ENCODE measurements around the gene PCP4L1.
"Not testable (repeated sequence)": the region's sequence is repeated elsewhere in the genome, so short reads cannot be mapped to it uniquely, and the experiment has no call there.

PCP4L1 gene

GRCh38 chr1:161229896-161230295, 28.6 kb upstream of the PCP4L1 start:
- peak; percentile 30 for DNase-seq

DNA sequence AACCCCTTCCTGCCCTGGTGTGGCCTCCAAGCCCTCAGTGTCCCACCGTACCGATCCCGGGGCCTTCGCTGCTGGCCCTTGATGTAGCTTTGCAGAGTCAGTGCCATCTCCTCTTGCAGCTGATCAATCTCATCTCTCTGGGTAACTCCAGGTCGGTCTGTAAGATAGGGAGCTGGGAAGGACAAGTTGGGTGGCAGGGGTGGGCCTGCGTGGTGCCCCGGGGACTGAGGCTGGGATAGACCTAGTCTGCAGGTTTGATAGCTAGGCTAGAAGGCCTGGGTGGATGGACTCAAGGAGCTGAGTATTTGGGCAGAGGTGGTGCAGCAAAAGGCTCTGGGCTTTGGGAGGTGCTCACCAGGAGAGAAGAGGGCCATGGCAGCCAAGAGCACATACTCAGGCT, 27.8 kb upstream of the PCP4L1 start:
- no peak for DNase-seq

DNA sequence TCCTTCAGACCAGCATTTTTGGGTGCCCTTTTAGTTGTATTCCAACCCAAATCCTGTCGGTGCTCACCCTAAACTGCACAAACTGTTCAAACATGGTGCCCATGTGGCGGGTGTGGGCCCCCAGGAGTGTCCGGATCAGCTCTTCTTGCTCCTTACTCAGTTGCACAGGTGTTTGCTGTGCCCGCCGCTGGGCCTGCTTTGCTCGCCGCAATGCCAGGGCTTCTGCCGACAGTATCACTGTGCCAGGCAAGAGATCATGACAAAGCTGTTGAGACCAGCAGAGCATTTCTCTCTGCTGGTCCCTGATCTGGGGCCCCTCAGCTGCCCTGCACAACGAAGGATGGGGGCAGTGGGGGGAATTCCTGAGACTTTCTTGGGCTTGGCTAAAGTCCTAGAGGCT, 25.4 kb upstream of the PCP4L1 start:
- no peak for DNase-seq

GRCh38 chr1:161235957-161236775, 22.4 kb upstream of the PCP4L1 start:
- DNase-seq, result no peak

GRCh38 chr1:161238039-161238473, 20.5 kb upstream of the PCP4L1 start, which contains the start of gene NR1I3:
NR1I3 (minus strand) TSS chr1:161238203; CDS start chr1:161236565, 1,638 bp downstream.
- no peak for DNase-seq

GRCh38 chr1:161241682-161242081, 16.9 kb upstream of the PCP4L1 start:
- DNase-seq, result no peak

- no peak for DNase-seq
Observed at GRCh38 chr1:161242313-161242712, 16.2 kb upstream of the PCP4L1 start.

- DNase-seq, result no peak
Observed at GRCh38 chr1:161244888-161245287, 13.7 kb upstream of the PCP4L1 start.

DNA sequence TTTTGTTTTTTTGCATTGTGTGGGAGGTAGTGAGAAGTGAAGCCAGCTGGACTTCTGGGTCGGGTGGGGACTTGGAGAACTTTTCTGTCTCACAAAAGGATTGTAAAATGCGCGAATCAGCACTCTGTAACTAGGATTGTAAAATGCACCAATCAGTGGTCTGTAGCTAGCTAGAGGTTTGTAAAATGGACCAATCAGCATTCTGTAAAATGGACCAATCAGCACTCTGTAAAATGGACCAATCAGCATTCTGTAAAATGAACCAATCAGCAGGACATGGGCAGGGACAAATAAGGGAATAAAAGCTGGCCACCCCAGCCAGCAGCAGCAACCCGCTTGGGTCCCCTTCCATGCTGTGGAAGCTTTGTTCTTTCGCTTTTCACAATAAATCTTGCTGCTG, 8.4 kb upstream of the PCP4L1 start:
- DNase-seq, result not testable (repeated sequence)

DNA sequence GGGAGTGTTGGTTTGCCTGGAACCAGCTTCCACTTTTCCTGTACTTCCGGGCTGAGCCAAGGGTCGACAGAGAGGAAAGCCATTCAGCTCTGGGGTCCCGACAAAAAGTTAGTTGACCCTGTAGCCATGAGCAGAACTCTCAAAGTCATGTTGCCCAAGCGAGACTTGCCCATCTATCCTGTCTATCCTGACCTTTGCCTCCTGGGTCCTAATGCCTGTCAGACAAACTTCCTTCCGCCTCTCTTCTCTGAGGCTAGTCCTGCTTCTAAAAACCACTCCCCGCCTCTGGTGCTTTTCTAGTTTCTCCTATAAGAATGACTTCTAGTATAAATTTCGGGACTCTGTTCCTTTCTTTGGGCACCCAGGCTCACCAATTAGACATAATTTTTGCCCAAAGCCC, 7.7 kb upstream of the PCP4L1 start:
- DNase-seq, result no peak

- DNase-seq, result no peak
Observed at GRCh38 chr1:161251579-161251978, 7.0 kb upstream of the PCP4L1 start.

DNA sequence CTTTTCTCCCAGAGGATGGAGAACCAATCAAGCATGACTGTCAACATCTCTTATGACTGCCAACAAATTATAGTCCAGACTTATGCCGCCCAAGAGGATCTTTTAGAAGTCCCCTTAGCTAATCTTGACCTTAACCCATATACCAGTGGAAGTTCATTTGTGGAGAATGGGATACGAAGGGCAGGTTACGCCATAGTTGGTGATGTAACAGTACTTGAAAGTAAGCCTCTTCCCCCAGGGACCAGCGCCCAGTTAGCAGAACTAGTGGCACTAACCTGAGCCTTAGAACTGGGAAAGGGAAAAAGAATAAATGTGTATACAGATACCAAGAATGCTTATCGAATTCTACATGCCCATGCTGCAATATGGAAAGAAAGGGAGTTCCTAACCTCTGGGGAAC, 3.2 kb upstream of the PCP4L1 start:
- DNase-seq, result not testable (repeated sequence)

- DNase-seq, result not testable (repeated sequence)
Observed at GRCh38 chr1:161255955-161256520, 2.5 kb upstream of the PCP4L1 start.

DNA sequence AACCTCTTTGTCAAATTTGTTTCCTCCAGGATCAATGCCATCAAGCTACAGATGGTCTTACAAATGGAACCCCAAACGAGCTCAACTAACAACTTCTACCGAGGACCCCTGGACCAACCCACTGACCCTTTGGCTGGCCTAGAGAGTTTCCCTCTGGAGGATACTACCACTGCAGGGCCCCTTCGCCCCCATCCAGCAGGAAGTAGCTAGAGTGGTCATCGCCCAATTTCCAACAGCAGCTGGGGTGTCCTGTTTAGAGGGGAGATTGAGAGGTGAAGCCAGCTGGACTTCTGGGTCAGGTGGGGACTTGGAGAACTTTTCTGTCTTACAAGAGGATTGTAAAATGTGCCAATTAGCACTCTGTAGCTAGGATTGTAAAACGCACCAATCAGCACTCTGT, 1.4 kb upstream of the PCP4L1 start:
- not testable (repeated sequence) for DNase-seq

GRCh38 chr1:161259345-161259702, 779 bp downstream of the PCP4L1 start:
- no peak for DNase-seq

GRCh38 chr1:161259765-161260164, 1.2 kb downstream of the PCP4L1 start:
- no peak for DNase-seq

DNA sequence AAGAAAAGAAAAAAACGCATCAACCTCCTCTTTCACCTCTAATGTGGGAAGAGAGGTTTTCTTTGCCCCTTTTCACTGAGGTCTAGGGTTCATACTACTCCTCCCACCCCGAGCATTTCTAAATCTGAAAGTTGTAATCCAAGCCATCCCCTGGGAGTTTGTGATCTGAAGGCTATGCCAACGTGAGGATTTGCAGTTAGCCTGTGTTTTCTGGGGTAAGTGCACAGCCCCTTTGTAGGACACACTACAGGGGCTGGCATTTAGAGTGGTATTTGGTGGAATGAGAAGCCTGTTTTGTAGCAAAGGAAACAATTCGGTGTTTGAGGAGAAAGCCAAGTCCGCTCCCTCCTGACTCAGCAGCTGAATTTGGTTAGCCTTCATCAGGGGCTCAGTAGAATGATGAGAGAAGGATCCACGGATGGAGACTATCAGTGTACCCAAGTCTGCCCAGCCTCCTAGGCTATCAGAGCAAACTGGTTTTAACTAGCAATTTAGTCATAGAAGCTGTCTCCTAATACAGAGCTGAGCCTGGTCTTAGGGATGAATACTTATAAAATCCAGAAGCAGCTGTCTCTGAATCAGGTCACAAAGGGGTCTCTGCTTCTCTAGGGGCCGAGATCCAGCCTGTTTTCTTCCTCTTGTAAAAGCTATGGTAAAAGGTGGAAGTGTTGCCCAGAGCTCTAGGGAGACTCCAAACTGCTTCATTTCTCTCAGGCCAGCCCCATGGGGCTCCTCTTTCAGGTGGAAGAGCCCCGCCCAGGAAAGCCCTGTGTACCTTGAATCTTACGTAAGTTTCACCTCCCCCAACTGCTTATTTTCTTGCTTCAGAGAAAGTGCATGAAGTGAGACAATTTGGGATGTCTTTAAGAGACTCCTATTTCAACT, 2.1 kb downstream of the PCP4L1 start:
- DNase-seq, result no peak

- DNase-seq, result no peak
Observed at GRCh38 chr1:161261261-161262235, 3.0 kb downstream of the PCP4L1 start.

DNA sequence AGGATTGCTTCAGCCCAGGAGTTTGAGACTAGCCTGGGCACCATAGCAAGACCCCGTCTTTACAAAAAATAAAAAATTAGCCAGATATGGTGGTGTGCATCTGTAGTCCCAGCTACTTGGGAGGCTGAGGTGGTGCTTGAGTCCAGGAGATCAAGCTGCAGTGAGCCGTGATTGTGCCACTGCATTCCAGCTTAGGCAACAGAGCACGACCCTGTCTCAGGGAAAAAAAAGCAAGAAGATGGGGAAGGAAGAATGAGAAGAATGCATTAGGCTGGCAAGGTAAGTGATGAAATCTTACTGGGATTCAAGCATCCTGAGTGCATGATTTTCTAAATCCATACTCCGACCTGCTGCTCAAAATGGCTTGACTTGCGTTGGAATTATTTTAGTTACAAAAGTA, 6.8 kb downstream of the PCP4L1 start:
- no peak for DNase-seq

GRCh38 chr1:161266202-161266601, 7.7 kb downstream of the PCP4L1 start:
- no peak for DNase-seq

DNA sequence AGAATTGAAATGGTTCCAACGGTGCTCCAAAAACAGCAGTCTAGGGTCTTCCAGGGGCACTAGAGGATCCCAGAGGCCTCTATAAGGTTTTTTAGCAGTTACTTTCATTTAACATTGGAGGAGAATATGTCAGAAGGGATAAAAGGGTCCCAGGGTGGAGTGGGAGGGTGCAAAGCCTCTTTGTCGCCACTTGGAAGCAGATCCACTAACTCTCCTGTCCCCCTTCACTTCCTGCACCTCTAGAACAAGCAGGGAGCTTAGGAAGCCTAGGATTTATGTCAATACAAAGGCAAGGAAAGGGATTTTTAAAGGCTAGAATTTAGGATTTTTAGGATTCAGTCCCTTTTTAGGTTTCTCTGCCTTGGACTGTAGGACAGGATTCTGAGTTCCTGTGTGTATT, 8.3 kb downstream of the PCP4L1 start:
- DNase-seq, result no peak

DNA sequence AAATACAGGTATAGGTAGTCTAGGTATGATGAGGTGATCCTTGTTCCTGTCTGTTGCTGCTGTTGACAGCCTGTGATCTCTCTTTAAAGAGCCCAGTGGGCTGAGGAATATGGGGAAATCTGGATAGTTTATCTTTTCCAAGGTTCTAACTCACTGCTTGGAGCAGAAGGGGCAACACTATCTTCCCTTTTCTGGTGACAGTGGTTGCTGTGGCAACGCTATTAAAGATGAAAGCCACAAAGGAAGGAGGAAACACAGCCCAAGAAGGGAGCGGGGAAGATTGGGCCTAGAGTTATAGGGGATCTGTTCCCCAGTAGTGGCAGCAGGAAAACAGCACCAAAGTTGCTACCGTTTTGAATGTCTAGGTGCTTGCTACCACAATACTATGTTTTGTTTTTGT, 8.8 kb downstream of the PCP4L1 start:
- DNase-seq, result no peak
